Stromal cell of bone marrow (primary cell): ENCODE measurements around the gene TMEM178B.
A peak's percentile ranks its signal among the peaks of the same experiment; 100 is the strongest.
"Not testable (repeated sequence)": the region's sequence is repeated elsewhere in the genome, so short reads cannot be mapped to it uniquely, and the experiment has no call there.

ENCODE experiments used
- DNase-seq: peaks from one replicate; pipeline ENCODE4 v3.0.0-alpha.2; 2012; ENCODE audit warnings: low read depth

The TMEM178B gene

DNA sequence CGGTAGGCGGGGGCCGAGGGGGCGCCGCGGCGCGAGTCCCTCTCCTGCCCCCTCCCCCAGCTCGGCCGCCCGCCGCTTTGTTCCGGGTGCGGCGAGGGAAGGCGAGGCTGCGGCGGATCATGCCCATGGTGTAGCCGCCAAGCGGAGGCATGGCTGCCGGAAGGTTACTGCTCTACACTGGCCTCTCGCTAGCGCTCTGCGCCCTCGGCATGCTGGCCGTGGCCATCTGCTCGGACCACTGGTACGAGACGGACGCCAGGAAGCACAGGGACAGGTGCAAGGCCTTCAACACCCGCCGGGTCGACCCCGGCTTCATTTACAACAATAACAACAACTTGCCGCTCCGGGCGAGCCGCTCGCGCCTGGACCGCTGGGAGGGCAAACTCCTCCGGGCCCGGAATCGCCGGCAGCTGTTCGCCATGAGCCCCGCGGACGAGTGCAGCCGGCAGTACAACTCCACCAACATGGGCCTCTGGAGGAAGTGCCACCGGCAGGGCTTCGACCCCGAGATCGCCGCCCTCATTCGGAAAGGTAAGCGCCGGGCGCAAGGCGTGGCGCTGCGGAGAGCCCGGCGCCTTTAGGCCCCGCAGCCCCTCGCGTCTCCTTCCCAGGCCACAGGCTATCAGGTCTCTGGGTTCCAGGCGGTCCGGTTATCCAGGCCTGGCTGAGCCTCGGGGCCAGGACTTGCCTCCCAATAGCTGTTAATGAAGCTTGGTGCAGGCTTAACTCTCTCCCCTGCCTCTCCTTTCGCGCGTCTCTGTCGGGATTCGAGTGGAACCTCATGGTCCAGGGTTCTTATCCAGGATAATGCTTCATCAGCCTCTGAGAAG, 513 bp downstream of the TMEM178B start:
- DNase-seq: no peak

DNA sequence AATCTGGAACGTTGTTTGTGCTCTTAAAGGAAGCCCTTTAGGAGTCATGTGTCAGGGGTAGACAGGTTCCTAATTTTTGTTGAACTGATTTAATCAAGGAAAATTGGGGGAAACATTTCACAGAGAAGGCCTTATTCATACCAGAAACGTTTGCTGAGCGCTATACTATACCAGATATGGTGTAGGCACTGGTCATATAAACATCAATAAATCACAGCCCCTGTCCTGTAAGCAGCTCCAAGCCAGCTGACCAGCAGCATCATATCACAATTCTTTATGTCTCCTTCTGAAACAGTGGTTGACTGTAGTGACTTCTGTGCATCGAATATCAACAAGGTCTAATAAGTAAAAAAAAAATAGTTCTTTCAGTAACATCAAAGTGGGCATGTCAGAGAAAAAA, 1.1 kb downstream of the TMEM178B start:
- DNase-seq: no peak

DNA sequence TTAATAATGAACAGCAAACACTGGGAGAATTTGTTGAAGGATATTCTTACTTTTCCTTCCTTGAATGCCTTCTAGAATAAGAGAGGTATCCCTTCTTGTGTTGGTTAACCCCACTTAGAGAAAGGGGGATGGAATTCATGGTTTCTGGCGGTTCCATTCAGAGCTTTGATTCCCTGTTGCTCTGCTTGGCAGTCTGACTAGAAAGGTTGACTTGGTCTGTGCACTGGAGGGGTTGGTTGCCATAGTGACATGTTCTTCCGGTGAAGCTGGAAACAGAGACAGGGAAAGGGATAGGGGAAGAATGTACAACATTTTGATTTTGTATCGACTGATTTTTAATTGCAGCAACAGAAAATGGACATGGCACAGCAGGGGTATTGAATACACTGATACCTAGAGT, 2.5 kb downstream of the TMEM178B start:
- no peak for DNase-seq

DNA sequence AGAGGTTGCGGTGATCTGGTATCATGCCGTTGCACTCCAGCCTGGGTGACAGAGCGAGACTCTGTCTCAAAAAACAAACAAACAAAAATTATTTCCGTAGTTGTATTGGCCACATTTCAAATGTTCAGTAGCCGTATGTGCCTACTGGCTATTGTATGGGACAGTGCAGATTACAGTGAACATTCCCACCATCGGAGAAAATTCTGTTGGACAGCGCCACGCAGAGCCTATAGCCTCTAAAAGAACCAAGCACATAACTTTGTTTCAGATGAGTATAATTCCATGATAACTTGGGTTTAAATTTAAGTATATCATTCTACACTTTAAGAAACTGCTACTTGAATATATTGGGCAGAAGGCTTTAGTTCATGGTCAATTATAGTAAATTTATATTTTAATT, 5.4 kb downstream of the TMEM178B start:
- DNase-seq: no peak

DNA sequence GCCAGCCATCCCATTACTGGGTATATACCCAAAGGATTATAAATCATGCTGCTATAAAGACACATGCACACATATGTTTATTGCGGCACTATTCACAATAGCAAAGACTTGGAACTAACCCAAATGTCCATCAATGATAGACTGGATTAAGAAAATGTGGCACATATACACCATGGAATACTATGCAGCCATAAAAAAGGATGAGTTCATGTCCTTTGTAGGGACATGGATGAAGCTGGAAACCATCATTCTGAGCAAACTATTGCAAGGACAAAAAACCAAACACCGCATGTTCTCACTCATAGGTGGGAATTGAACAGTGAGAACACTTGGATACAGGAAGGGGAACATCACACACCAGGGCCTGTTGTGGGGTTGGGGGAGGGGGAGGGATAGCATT, 15.6 kb downstream of the TMEM178B start:
- not testable (repeated sequence) for DNase-seq

DNA sequence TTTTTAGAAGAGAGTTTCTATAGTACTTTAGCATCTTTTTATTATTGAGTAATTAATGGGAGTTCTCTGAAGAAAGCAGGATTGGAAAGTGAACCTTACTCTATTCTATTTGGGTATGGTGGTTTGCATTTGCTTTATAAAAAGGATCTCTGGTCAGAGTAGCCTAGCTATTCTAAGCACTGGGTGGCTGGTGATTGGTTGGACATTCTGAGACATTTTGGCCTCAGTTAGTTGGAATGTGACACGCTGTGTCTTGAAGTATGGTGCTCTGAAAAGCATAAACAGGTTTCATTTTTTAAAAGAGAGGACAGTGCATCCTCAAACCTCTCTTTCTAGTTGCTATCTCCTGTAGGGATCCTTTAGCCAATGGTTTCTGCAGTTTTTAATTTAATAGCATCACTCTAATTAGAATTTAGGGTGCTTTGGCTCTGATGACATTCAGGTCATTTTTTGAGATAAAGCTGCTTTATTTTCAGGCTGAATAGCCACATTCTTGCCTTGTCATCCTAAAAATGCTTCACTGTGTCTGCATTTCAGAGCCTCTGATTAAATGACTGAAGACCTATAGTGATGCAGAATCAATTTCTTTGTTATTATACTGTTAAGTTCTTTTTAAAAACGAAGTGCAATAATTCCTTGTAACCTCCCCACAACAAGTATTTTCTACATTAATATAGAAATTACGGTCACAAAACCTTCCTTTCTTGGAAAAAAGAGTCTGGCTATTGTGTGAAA, 20.6 kb downstream of the TMEM178B start:
- DNase-seq: no peak

DNA sequence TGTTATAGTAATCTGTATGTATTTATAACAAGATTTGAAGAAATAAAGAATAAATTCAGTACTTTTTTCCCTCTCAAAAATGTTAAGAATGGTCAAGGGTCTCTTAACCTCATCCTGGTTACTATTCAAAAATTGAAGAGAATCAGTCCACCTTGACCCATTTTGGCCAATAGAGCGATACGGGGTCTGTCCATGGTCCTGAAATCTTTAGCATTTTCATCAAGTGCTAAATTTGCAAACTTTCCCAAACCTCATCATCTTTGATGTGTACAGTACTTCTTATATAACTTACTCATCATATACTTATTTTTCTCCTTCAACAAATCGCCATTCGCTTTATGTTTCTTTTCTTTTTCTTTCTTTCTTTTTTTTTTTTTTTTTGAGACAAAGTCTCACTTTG, 23.6 kb downstream of the TMEM178B start:
- DNase-seq: no peak

DNA sequence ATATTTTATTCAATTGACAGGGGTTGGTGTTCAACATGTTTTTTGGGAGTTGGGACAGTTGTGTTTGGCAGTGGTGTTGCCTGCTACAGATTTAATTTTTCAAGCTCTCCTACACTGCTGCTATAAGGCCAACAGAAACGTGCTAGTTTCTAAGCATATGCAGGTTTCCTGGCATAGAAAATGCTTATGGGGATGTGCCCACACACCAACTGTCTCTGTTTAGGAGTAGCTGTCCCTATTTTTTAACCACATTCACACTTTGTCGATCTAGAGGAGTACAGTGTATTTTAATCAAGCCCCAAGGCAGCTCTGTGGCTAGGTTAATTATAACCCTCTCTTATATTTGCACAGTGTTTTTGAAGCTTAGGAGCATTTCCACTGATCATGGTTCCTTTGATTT, 28.6 kb downstream of the TMEM178B start:
- DNase-seq: no peak

DNA sequence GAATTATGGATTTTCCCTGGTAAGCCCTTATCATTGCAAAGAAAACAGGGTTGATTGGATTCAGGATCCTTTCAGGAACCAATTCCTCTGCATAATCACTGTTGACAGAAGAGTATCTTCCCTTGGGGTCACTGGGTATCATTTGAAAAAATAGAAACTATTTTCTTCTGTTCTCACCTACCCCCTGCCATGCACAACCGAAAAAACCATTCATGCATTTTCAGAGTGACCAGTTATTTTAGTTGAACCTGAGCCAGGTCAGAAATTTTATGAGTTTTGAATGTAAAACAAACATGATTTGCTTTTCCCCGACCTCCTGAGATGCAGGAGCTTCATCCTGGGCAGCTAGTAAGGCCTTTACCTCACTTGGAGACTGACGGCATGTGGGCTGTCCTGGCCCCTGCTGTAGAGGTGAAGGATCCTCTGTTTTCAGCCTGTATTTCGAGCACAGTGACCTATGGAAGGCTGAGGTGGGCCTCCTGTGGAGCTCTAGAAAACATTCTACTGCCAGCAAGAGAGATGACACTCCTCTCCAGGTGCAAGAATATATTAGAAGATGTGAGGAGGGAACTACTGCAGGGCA, 30.1 kb downstream of the TMEM178B start:
- no peak for DNase-seq

DNA sequence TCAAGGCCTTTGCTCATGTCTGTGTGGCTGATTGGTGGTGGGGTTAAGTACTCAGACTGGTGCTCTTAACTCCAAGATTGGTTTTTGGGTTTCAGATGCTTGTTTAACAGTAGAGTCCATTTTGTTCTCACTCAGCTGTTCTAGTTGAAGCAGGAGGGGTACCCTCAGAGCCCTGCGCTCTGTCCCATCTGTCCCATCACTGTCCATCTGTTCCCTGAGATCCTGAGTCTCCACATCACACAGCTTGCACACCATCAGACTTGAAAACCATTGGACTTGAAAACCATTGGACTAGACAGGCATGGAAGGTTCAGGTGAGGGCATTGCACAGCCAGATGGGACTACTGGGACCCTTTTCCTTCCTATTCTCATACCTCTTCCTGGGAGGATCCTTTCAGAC, 39.3 kb downstream of the TMEM178B start:
- DNase-seq: no peak

DNA sequence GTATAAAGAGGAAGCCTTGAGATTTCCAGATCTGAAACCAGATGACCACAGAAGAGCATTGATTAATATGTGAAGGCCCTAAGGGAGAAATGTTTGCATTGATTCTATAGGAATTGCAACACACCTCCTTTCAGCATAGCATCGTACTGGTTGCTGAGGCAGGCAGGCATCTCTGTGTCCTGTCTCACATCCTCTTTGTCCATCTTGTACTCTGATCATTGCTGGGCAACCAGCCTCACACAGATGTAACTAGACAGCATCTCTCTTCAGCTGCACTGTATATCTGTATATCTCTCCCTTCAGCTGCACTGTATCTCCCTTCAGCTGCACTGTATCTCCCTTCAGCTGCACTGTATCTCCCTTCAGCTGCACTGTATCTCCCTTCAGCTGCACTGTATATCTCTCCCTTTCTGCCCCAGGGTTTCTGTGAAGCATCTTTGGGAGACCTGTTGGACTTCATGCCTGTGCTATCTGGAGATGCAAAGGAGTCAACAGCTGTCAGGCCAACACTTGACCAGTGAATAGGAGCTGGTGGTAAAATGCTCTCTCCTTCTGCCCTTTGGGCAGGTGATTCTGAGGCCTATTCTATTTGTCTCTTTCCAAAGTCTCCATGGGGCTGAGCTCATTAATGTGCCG, 40.3 kb downstream of the TMEM178B start:
- DNase-seq: no peak

DNA sequence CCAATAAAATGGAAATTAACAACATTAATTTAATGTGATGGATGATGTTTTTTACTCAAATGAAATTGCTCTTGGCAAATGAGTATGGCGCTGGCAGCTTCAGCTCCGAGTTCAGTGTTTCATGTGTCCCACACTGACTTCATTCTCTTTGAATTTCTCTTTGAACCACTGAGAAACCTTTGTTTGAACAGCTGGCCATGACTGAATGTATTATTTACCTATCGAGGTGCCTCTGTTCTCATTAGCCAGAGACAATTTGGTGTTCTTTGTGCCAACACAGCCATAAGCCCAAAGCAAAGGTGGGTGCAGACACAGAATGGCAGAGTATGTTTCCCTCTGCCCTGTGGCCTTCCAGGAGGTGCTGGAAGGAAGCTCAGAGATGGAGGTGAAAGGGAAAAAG, 42.1 kb downstream of the TMEM178B start:
- no peak for DNase-seq

DNA sequence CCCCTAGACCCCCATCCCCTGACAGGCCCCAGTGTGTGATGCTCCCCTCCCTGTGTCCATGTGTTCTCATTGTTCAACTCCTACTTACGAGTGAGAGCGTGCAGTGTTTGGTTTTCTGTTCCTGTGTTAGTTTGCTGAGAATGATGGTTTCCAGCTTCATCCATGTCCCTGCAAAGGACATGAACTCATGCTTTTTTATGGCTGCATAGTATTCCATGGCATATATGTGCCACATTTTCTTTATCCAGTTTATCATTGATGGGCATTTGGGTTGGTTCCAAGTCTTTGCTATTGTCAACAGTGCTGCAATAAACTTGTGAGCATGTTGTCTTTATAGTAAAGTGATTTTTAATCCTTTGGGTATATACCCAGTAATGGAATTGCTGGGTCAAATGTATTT, 42.8 kb downstream of the TMEM178B start:
- not testable (repeated sequence) for DNase-seq

DNA sequence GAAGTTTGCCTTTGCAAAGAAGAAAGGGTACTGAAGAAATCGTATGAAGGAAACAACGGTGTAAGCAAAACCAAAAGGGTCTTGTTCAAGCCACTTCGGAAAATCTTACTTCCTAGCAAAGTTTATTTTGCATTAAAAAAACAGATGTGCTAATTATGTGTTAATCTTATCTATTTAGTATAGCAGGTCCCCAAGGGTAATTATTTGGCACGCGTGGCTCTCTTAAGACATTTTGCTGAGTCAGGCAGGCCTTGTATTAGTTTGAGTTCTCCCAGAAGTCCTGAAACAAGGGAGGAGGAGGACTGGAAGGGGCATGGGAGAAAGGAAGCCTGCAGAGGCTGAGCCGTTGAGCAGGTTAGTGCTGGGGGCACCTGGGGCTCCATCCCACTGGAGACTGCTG, 44.9 kb downstream of the TMEM178B start:
- no peak for DNase-seq

DNA sequence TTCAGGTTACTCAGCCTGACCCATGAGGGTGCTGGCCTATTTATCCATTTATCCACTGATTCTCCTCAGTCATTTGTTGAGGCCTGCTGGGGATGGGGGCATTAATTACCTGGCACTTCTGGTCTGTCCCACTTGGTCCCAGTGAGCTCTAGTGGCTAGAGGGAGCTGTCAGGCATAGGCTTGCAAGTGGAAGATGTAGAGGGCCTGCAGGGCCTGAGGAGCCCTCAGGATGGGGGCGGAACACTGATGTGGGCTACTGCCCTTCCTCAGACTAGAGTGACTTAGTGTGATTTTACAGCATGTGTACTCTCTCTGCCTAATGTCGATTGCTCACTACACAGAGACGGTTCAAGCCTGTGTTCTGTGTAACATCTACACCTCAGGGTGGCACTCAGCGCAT, 45.3 kb downstream of the TMEM178B start:
- DNase-seq: no peak

DNA sequence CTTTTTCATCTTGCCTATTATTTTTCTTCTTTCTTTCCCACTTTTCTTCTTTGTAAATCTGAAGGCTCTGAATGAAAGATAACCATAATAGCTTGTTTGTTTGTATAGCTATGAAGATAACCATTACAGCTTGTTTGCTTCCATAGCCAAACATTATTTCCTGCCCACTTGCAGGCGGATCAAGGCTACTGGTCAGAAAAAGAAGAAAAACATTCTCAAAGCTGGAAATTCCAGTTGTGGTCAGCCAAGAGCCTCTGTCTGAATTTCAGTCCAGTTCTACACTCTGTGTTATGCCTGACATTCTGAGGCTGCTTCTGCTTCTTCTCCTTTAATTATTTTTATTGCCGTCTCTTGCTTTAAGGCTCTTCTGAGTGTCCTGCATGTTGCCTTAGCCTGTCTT, 48.9 kb downstream of the TMEM178B start:
- DNase-seq: no peak

DNA sequence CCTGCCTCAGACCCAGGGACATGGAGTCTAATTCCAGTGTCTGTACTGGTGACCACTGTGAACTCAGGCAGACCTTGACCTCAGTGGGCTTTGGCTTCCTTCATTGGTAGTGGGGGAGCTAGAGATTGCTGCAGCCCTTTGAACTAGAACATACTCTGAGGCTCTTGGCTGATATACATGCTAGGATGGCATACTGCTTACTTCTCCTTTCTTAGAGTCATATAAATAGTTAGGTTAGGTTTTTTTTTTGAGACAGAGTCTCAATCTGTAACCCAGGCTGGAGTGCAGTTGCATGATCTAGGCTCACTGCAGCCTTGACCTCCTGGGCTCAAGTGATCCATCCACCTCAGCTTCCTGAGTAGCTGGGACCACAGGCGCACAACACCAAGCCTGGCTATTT, 49.7 kb downstream of the TMEM178B start:
- DNase-seq: no peak

DNA sequence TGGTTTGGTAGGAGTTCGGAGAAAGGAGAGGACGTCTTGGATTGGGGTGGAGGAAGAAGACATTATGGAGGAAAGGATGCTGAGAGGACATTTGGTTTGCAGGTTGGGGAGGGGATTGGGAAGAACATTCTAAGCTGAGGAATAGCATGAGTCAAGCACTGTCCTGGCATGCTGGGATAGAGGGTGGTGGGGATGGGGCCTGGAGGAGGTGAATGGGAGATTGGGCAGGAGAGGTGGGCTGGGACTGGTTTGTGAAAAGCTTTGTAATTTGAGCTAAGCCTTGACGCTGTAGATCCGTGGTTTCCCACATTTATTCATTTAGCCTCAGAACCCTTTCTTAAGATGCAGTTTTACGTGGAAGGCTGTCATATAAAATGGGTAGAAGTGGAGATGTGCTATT, 52.2 kb downstream of the TMEM178B start:
- no peak for DNase-seq

DNA sequence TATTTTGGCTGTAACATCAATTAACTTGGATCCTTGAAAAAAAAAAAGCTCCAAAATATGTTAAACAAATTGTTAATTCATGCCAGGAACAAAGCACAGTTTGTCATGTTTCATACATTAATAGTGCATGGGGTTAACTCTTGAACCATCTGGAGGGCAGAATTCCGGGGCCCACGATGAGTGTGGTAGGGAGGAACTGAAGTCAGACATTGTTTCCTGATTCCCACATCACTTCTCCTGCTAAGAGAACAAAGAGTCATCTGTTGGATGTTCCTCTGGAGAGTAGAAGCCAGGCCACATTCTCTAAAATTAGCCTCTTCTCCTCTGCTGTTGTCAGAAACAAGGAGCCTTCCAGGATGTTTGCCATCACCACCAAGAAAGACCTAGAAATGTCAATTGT, 54.6 kb downstream of the TMEM178B start:
- no peak for DNase-seq

DNA sequence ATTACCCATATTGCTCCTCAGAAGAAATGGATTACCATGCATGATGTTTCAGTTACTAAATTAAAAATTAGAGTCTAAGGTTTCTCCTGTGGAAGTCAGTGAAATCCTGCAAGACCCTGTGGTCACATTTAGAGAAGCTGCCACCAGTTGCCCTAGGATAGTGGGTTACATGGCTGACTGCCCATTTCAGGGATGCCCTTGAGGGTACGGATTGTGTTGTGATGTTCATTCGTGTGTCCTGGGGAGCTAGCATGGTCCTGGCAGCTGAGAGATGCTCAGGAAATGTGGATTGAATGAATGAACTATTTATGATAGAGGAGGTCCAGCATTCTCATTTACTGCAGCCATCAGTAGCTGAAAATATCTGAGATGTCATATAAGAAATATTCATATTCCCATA, 55.1 kb downstream of the TMEM178B start:
- no peak for DNase-seq

DNA sequence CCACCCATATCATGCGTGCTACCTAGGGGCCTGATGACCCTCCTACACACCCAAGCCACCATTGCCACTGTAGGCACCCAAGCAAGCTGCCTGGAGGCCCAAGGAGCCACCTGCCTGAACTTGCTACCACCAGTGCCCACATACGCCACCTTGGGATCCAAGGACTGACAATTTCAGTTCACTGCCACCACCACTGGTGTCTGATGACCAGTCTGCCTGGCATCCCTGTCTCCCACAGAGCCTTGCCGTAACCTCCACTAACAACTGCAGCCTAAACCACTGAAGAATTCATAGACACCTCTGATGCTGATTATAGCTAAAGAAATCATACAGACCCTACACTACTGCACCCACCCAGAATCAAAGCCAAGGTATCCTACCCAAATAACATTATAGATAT, 58.8 kb downstream of the TMEM178B start:
- DNase-seq: no peak

DNA sequence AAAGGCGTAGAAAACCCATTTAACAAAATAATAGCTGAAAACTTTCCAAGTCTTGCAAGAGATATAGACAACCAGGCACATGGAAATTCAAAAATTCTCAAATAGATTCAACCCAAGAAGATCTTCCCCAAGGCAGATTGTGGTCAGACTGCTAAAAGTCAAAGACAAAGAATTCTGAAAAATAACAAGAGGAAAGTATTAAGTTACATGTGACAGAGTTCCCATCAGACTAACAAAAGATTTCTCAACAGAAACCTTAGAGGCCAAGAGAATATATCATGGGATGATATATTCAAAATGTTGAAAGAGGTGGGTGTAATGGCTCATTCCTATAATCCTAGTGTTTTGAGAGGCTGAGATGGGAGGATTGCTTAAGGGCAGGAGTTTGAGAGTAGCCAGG, 59.8 kb downstream of the TMEM178B start:
- DNase-seq: peak; percentile 17

DNA sequence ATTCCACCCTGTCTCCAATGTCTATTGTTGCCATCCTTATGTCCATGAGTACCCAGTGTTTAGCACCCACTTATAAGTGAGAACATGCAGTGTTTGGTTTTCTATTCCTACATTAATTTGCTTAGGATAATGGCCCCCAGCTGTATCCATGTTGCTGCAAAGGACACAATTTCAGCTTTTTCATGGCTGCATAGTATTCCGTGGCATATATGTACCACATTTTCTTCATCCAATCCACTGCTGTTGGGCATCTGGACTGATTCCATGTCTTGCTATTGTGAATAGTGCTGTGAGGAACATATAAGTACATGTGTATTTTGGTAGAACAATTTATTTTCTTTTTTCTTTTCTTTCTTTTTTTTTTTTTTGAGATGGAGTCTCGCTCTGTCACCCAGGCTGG, 68.2 kb downstream of the TMEM178B start:
- DNase-seq: no peak
